ENCODE data around the gene ELAVL3.
"Not testable (repeated sequence)": the region's sequence is repeated elsewhere in the genome, so short reads cannot be mapped to it uniquely, and the experiment has no call there.

The ELAVL3 gene

DNA sequence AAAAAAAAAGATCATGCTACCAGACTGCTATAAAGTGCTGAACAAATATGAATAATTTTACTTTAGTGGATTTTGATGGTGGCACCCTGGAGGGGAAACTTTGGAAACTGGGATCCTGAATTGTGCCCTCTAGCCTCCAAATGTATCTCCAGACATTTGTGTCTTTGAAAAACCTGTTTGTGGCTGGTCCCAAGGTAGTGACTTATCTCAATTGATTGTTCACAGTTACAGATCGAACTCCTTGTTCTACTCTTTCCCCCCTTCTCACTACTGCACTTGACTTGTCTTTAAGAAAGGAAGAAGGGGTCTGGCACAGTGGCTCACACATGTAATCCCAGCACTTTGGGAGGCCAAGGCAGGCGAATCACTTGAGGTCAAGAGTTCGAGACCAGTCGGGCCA lies 72.3 kb downstream of the ELAVL3 start:
- no peak for DNase-seq (ENCODE audit: low read depth in 2 of 2, low spot score in 1 of 2)

DNA sequence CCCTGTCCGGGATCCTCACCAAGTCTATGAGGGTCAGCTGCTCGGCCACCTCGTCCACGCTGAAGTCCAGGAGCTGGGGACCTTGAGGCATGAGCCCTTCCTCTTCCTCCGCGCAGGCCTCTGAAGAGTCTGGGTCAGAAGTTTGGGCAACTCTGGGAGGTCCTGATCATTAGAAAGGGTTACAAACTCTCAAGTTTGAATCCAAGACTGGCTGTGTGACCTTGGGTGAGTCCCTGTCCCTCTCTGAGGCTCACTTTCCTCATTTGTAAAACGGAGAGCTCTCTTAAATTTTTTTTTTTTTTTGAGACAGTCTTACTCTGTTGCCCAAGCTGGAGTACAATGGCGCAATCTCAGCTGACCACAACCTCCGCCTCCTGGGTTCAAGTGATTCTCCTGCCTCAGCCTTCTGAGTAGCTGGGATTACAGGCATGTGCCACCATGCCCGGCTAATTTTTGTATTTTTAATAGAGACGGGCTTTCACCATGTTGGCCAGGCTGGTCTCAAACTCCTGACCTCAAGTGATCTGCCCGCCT lies 74.1 kb downstream of the ELAVL3 start:
- not testable (repeated sequence) for DNase-seq (ENCODE audit: low read depth in 2 of 2, low spot score in 1 of 2)

DNA sequence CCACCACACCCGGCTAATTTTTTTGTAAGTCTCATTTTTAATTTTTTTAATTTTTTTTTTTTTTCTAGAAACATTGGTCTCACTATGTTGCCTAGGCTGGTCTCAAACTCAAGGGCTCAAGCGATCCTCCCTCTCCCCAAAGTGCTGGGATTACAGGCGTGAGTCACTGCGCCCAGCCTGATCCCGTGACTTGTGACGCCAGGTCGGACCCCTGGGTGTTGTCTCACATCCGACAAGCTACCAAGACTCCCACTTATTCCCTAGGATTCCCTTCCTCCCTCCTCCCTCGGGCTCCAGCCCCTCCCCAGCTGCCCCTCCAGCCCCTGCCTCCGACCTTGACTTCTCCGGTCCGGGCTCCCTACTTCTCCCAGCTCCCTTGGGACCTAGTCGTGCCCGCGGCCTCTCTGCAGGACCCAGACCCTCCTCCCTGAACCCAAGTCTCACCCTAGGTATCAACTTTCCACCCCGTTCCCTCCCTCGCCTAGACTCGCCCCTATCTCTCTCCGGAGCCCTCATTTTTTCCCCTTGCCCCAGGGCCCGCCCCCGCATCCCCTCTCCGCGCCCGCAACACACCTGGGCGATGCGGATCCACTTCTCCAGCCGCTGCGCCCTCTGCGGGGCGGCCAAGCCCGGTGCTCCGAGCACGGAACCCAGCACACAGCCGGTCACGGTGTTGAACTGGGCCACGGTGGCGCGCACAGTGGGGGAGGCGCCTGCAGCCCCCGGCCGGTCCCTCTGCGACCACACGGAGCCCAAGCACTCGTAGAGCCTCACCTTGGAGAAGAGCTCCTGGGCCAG lies 74.8 kb downstream of the ELAVL3 start:
- no peak for DNase-seq (ENCODE audit: low read depth in 2 of 2, low spot score in 1 of 2)

DNA sequence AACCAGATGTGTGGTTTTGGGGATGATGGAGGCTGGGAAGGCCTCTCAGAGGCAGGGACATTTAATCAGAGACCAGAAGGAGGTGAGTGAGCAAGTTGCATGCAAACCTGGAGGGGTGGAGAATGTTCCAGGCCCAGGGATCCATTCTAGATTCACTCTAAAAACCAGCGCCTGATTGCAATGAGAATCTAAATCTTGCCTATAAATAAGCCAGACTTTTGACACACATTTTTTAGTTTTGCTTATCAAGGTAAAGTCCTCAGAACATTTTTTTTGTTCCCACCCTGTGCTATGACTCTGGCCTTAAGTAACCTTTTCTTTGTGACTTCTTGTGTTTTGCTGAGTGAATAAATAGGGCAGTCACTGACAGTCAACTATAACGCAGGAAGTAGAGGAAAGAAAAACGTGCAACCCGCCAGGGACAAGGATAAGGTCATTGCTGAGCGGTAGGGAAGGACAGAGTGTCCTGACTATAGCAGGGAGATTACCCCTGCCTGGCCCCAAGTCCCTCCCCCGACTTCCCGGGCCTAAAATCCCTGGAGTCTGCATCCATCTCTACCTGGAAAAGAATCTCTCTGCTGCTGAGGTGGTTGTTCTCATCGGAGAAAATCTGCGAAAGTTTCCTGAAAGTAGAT lies 76.1 kb downstream of the ELAVL3 start:
- no peak for DNase-seq (ENCODE audit: low read depth in 2 of 2, low spot score in 1 of 2)

DNA sequence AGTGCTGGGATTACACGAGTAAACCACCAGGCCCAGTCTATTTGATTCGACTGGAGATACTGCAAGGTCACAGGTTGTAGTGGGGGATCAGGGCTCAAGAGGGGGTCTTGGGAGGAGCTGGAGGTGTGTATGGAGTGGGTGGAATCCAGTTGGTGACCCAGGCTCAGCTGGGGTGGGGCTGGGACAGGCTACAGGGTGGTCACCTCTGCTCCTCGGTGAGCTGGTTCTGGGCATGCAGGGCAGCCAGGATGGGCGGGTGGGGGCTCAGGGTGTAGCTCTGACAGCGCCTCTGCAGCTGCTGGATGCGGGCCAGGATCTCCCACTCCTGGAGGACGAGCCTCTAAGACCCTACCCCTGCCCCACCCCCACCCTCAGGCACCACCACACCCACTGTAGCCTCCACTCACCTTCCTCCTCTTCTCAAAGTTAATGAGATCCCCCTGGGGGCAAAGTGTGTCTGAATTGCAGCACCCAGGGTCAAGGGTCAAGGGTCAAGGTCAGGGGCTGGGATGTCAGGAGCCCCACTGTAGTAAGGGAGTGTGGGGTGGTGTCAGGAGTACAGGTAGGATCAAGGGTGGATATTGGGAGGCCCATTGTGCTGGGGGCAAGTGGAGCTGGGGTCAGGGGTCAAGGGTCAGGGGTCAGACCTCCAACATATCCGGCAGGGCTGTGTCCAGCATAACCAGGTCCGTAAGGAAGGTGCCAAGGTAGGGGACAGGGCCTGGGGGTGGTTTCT lies 78.9 kb downstream of the ELAVL3 start:
- no peak for DNase-seq (ENCODE audit: low read depth in 2 of 2, low spot score in 1 of 2)

All from stimulated activated CD8-positive, alpha-beta memory T cell treated with anti-CD3 and anti-CD28 coated beads, Interleukin-4, amount 100 ng/mL, for 1 hour (primary cell).